ENCODE measurements around the gene HOXD3. TPM values are rescaled to one million over a fixed set of nuclear protein-coding genes. Genes with fewer than 3 reads are reported as not detected.

HOXD3 gene
- total RNA-seq, 1 donor from 2014 or later = not detected

DNA sequence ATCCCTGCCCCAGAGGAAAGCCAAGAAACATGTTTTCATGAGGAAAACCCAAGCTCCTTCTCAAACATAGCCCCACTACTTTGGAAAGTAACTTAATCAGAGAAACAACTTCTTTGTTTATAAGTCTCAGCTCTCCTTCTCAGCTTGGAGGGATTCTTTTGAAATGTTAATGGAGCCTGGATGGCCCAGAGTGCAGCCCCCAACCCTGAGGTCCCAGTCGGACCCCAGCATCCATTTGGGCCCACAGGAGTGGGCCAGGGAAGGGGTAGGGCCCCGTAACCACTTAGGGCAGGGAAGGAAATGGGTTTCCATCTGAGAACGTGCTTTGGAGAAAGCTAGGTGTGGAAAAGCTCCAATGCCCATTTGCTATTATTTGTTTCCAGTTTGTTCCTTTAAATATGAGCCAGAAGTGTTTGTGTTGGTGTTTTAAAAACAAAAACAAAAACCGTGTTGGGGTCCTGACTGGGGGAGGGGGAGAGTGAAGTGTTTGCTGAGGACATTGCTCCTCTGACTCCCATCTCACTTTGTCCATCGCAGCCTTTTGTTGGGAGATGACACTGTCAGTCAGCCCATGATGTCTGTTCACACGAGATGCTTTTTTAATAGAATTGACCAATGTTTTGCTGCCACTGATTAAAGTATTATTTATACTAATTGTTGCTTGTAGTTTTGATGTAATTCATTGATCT lies 1.6 kb upstream of the HOXD3 start:
- Mint-ChIP-seq H3K27me3 (peaks cover 91% of the 10 kb centered on the region), H3K36me3 (ENCODE audit: insufficient read depth) (no peaks in the 10 kb centered on the region), H3K4me3 (ENCODE audit: low read depth) (no peak overlapping the region), H3K9me3 (ENCODE audit: low read depth) (no peaks in the 10 kb centered on the region), H3K27ac (no peak overlapping the region), H3K4me1 (ENCODE audit: low read depth) (peaks cover 1% of the 10 kb centered on the region)
- no peak for DNase-seq (ENCODE audit: low spot score, unreplicated experiment)
- TF ChIP-seq, protein P1, sequence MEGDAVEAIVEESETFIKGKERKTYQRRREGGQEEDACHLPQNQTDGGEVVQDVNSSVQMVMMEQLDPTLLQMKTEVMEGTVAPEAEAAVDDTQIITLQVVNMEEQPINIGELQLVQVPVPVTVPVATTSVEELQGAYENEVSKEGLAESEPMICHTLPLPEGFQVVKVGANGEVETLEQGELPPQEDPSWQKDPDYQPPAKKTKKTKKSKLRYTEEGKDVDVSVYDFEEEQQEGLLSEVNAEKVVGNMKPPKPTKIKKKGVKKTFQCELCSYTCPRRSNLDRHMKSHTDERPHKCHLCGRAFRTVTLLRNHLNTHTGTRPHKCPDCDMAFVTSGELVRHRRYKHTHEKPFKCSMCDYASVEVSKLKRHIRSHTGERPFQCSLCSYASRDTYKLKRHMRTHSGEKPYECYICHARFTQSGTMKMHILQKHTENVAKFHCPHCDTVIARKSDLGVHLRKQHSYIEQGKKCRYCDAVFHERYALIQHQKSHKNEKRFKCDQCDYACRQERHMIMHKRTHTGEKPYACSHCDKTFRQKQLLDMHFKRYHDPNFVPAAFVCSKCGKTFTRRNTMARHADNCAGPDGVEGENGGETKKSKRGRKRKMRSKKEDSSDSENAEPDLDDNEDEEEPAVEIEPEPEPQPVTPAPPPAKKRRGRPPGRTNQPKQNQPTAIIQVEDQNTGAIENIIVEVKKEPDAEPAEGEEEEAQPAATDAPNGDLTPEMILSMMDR (IDR thresholded peaks at IDR 0.05; ENCODE audit: unreplicated experiment) = no peak

DNA sequence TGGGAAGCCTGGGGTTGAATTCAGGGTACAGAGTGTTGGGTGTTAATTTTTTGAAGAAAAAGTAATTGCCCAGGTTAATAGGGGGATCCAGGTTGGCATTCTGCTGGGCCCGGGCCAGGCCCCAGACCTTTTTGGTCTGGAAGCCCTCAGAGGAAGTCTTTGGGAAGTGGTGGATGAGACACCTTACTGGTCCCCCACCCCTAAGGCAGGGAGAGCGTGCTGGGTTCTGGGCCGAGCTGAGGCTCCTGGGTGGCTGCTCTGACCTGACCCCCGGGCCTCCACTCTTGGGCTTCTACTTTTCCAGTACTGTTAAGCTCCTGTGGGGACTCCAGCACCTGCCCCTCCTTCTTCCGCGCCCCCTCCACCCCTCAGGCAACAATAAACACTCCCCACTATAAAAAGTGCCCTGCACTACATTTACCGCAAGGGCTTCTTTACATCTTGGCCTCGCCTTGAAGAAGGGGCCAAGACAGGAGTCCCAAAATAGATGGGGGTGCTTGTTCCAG lies 753 bp upstream of the HOXD3 start:
- no peak for DNase-seq (ENCODE audit: low spot score, unreplicated experiment)
- H3K9me3 Mint-ChIP-seq (ENCODE audit: low read depth) = no peaks in the 10 kb centered on the region
- H3K27ac Mint-ChIP-seq = no peak overlapping the region
- no peak overlapping the region for H3K4me3 Mint-ChIP-seq (ENCODE audit: low read depth)
- TF ChIP-seq, protein P1 (IDR thresholded peaks at IDR 0.05; ENCODE audit: unreplicated experiment) = no peak
- no peaks in the 10 kb centered on the region for H3K36me3 Mint-ChIP-seq (ENCODE audit: insufficient read depth)
- H3K27me3 Mint-ChIP-seq = peaks cover 91% of the 10 kb centered on the region
- peaks cover 1% of the 10 kb centered on the region for H3K4me1 Mint-ChIP-seq (ENCODE audit: low read depth)

DNA sequence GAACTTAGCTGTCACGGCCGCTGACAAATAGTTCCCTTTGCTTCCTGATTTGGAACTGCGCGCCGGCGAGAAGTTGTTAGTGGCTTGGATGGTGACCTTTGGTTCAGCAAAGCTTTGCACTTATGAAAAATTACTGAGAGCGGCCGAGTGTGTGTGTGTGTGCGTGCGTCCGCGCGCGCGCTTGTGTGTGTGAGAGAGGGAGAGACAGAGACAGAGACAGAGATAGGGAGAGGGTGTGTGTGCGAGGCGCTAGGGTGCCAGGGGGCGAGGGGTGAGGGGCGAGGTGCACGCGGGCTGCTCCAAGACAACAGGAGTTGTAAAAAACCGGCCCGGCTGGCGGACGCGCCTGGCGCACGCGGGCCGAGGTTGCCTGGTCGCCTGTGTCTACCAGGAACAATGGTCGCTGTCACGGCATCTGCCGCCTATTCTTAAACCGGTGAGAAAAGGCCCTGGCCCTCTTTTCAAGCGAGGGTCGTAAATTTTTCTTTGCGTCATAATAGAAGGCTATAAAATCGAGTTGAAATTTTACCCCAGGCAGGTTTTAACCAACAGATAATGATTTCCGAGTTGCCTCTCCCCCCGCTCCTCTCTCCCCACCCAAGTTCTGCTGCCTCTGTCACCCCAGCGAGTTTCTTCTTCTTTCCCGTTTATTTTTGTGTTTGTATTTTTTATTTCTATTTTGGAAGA lies 535 bp downstream of the HOXD3 start:
- no peak overlapping the region for H3K27ac Mint-ChIP-seq
- H3K4me1 Mint-ChIP-seq (ENCODE audit: low read depth) = peaks cover 1% of the 10 kb centered on the region
- H3K36me3 Mint-ChIP-seq (ENCODE audit: insufficient read depth) = no peaks in the 10 kb centered on the region
- no peak for DNase-seq (ENCODE audit: low spot score, unreplicated experiment)
- TF ChIP-seq, protein P1 (IDR thresholded peaks at IDR 0.05; ENCODE audit: unreplicated experiment) = no peak
- no peaks in the 10 kb centered on the region for H3K9me3 Mint-ChIP-seq (ENCODE audit: low read depth)
- H3K27me3 Mint-ChIP-seq = peaks cover 94% of the 10 kb centered on the region
- no peak overlapping the region for H3K4me3 Mint-ChIP-seq (ENCODE audit: low read depth)

DNA sequence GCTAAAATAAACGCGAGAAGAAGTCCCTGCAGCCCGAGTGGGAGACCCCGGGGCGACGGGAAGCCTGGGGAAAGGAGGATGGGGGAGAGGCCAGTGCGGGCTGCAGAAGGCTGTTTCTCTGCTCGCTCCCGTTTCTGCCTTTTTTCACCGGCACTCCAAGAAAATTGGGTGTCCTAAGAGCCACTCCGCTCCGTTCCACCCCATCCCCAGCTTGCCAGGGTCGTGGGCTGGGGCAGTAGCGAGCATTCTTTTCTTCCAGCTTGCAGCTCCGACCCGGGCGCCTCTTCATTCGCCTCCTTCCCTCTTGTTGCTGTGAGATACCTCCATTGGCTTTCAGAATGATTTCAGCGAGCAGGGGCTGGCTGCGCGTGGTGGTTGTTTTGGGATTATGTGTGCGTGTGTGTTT lies 1.1 kb downstream of the HOXD3 start:
- no peak for DNase-seq (ENCODE audit: low spot score, unreplicated experiment)
- Mint-ChIP-seq H3K4me3 (ENCODE audit: low read depth) (no peak overlapping the region), H3K9me3 (ENCODE audit: low read depth) (no peaks in the 10 kb centered on the region), H3K4me1 (ENCODE audit: low read depth) (peaks cover 1% of the 10 kb centered on the region), H3K27me3 (peaks cover 94% of the 10 kb centered on the region), H3K27ac (peak overlapping the region; percentile 78), H3K36me3 (ENCODE audit: insufficient read depth) (no peaks in the 10 kb centered on the region)
- TF ChIP-seq, protein P1 (IDR thresholded peaks at IDR 0.05; ENCODE audit: unreplicated experiment) = no peak

DNA sequence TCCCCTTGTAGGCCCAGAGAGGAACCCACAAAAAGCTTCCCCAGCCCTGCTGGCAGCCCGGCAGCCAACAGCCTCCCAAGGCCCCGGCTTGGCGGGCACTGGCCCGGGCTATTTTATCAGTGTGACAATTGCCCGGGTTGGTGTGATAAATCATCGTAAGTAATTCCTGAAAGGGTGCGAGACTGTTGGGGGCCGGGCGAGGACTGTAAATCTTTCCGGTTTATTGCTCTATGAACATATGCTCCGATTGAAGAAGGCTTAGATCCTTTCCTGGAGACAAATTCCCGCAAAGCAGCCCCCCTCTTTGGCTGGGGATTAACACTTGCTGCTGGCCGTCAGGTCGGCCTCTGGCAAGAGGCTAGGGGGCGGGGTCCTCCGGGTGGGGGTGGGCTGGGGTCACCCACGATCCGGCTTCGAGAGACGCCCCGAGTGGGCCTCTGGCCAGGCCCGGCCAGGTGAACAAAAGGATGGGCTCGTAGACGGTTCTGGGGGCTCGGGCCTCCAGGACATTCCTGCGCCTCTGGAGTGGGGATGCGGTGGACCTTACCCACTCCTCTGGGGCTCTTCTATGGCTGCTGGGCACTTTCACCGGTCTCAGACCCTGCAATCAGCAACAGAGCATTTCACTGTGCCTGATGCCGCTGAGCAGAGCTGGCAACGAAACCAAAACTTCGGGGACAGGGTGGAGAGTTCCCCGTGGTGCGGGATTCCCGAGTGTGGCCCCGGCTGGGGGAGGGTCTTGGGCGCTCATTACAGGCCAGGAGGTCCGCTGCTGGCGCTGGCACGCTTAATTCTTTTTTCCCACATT lies 2.0 kb downstream of the HOXD3 start:
- Mint-ChIP-seq H3K36me3 (ENCODE audit: insufficient read depth) (no peaks in the 10 kb centered on the region), H3K27ac (no peak overlapping the region), H3K4me1 (ENCODE audit: low read depth) (peaks cover 1% of the 10 kb centered on the region), H3K9me3 (ENCODE audit: low read depth) (no peaks in the 10 kb centered on the region), H3K4me3 (ENCODE audit: low read depth) (no peak overlapping the region), H3K27me3 (peaks cover 94% of the 10 kb centered on the region)
- TF ChIP-seq, protein P1 (IDR thresholded peaks at IDR 0.05; ENCODE audit: unreplicated experiment) = no peak
- no peak for DNase-seq (ENCODE audit: low spot score, unreplicated experiment)
